Measurements from ENCODE around the gene HTT.
A peak's percentile ranks its signal among the peaks of the same experiment; 100 is the strongest.
"Not testable (repeated sequence)": the region's sequence is repeated elsewhere in the genome, so short reads cannot be mapped to it uniquely, and the experiment has no call there.

The HTT gene

GRCh38 chr4:3124070-3124767 is 49.7 kb downstream of the HTT start:
- no peak for DNase-seq

- DNase-seq: no peak
Measured at GRCh38 chr4:3127112-3127511, 52.6 kb downstream of the HTT start.

- no peak for DNase-seq
Measured at GRCh38 chr4:3128058-3128457, 53.6 kb downstream of the HTT start.

GRCh38 chr4:3128976-3129375 is 54.5 kb downstream of the HTT start:
- no peak for DNase-seq

GRCh38 chr4:3130201-3130600 is 55.7 kb downstream of the HTT start:
- no peak for DNase-seq

- no peak for DNase-seq
Measured at GRCh38 chr4:3130826-3131225, 56.3 kb downstream of the HTT start.

GRCh38 chr4:3134201-3134600 is 59.7 kb downstream of the HTT start:
- DNase-seq: no peak

GRCh38 chr4:3135155-3136011 is 60.9 kb downstream of the HTT start:
- peak; percentile 39 for DNase-seq

- no peak for DNase-seq
Measured at GRCh38 chr4:3136454-3136853, 62.0 kb downstream of the HTT start.

- no peak for DNase-seq
Measured at GRCh38 chr4:3137908-3138307, 63.4 kb downstream of the HTT start.

- DNase-seq: no peak
Measured at GRCh38 chr4:3145234-3145924, 70.9 kb downstream of the HTT start.

- no peak for DNase-seq
Measured at GRCh38 chr4:3148926-3149325, 74.4 kb downstream of the HTT start.

GRCh38 chr4:3151238-3151637 is 76.8 kb downstream of the HTT start:
- DNase-seq: not testable (repeated sequence)

GRCh38 chr4:3157366-3157765 is 82.9 kb downstream of the HTT start:
- DNase-seq: no peak

- no peak for DNase-seq
Measured at GRCh38 chr4:3158841-3159240, 84.4 kb downstream of the HTT start.

GRCh38 chr4:3160438-3160837 is 86.0 kb downstream of the HTT start:
- no peak for DNase-seq

- DNase-seq: not testable (repeated sequence)
Measured at GRCh38 chr4:3161044-3161443, 86.6 kb downstream of the HTT start.

GRCh38 chr4:3166434-3166833 is 92.0 kb downstream of the HTT start:
- not testable (repeated sequence) for DNase-seq

- no peak for DNase-seq
Measured at GRCh38 chr4:3168029-3168428, 93.5 kb downstream of the HTT start.

GRCh38 chr4:3174371-3175338 is 100.2 kb downstream of the HTT start:
- DNase-seq: peak; percentile 51

- DNase-seq: no peak
Measured at GRCh38 chr4:3176367-3177229, 102.1 kb downstream of the HTT start.

GRCh38 chr4:3177426-3177825 is 102.9 kb downstream of the HTT start:
- DNase-seq: no peak

Data from NCI-H510A treated with DMSO at 0.1 percent for 48 hours (cell line).